Measurements from ENCODE around the gene PCDH1.

Gene PCDH1

GRCh38 chr5:141856037-141856790, 22.0 kb downstream of the PCDH1 start:
- Histone ChIP-seq H3K4me1 (peaks cover 7% of the 10 kb centered on the region), H2AFZ (no peak overlapping the region), H3K79me2 (no peaks in the 10 kb centered on the region), H3K4me2 (ENCODE audit: low read length) (no peak overlapping the region), H3K4me3 (ENCODE audit: low read depth, low read length) (no peak overlapping the region), H3K36me3 (ENCODE audit: control insufficient read depth, insufficient read depth, low read length) (no peaks in the 10 kb centered on the region), H3K27ac (no peak overlapping the region), H3K9me3 (ENCODE audit: control insufficient read depth, low read length) (no peaks in the 10 kb centered on the region), H3K27me3 (ENCODE audit: control insufficient read depth, insufficient read depth, low read length) (no peaks in the 10 kb centered on the region), H3K9ac (no peak overlapping the region)
- TF ChIP-seq, protein P1, sequence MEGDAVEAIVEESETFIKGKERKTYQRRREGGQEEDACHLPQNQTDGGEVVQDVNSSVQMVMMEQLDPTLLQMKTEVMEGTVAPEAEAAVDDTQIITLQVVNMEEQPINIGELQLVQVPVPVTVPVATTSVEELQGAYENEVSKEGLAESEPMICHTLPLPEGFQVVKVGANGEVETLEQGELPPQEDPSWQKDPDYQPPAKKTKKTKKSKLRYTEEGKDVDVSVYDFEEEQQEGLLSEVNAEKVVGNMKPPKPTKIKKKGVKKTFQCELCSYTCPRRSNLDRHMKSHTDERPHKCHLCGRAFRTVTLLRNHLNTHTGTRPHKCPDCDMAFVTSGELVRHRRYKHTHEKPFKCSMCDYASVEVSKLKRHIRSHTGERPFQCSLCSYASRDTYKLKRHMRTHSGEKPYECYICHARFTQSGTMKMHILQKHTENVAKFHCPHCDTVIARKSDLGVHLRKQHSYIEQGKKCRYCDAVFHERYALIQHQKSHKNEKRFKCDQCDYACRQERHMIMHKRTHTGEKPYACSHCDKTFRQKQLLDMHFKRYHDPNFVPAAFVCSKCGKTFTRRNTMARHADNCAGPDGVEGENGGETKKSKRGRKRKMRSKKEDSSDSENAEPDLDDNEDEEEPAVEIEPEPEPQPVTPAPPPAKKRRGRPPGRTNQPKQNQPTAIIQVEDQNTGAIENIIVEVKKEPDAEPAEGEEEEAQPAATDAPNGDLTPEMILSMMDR (IDR thresholded peaks at IDR 0.05) = no peak

- H3K9me3 ChIP-seq (ENCODE audit: control insufficient read depth, low read length) = no peaks in the 10 kb centered on the region
- H3K27me3 ChIP-seq (ENCODE audit: control insufficient read depth, insufficient read depth, low read length) = no peaks in the 10 kb centered on the region
- no peak overlapping the region for H3K27ac ChIP-seq
- H3K79me2 ChIP-seq = no peaks in the 10 kb centered on the region
- H3K36me3 ChIP-seq (ENCODE audit: control insufficient read depth, insufficient read depth, low read length) = no peaks in the 10 kb centered on the region
- H3K4me1 ChIP-seq = peaks cover 9% of the 10 kb centered on the region
- no peak overlapping the region for H3K9ac ChIP-seq
- TF ChIP-seq, protein P1 (IDR thresholded peaks at IDR 0.05) = no peak
- H3K4me3 ChIP-seq (ENCODE audit: low read depth, low read length) = no peak overlapping the region
- no peak overlapping the region for H3K4me2 ChIP-seq (ENCODE audit: low read length)
- H2AFZ ChIP-seq = no peak overlapping the region
These were observed 22.8 kb downstream of the PCDH1 start for GRCh38 chr5:141855265-141856036.

DNA sequence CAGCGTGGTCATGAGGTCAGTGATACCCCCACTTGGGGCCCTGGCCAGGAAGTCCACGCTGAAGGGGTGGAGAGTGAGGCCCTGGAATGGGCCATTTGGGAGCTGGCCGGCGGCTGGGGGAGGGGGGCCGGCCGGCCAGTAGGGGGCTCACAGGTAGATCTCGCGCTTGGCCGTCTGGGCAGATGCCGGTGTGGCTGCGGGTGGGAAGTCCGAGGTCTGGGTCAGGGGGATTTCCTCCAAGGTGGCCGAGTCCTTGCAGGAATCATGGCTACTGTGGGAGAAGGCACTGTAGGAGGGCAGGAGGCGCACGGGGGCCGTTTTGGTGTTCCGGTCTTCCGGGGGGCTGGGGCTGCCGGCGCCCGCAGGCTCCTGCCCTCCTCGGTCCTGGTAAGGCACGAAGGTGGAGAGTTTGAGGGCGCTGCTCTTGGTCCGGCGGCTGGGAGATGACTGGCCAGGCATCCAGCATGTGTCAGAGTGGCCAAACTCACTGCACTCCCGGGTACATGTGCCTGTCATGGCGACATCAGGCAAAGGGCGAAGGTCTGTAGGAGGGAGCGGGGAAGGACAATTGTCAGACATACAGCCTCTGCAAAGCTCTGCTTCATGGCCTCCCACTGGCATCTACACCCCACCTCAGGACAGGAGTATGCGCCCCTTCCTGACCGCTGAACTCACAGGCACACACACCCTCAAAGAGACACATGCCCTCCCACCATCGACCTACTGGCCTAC, 24.1 kb downstream of the PCDH1 start:
- H3K36me3 ChIP-seq (ENCODE audit: control insufficient read depth, insufficient read depth, low read length) = no peaks in the 10 kb centered on the region

DNA sequence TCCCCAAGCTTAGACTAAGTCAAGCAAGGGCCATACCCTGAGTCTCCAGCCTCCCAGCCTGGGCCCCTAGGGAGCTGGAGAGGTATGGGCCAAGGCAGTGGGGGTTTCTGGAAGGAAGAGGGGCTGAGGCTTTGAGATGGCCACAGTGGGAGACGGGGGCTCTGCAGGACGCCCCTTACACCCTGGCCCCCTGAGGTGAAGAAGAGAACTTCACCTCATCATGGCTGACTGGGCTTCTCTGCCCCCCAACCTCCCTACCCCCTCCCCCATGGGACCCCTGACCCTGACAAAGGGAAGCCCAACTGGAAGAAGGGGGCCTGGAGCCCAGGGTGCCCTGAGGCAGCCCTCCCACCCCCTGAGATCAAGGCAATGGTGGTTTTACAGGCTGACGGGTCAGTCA, 25.8 kb downstream of the PCDH1 start:
- TF ChIP-seq, protein P1 (IDR thresholded peaks at IDR 0.05) = no peak
- no peak overlapping the region for H3K9ac ChIP-seq
- no peak overlapping the region for H3K4me3 ChIP-seq (ENCODE audit: low read depth, low read length)
- peaks cover 14% of the 10 kb centered on the region for H3K4me1 ChIP-seq
- H3K36me3 ChIP-seq (ENCODE audit: control insufficient read depth, insufficient read depth, low read length) = no peaks in the 10 kb centered on the region
- no peak overlapping the region for H3K4me2 ChIP-seq (ENCODE audit: low read length)
- H3K27ac ChIP-seq = no peak overlapping the region
- no peaks in the 10 kb centered on the region for H3K9me3 ChIP-seq (ENCODE audit: control insufficient read depth, low read length)
- no peak overlapping the region for H2AFZ ChIP-seq
- H3K79me2 ChIP-seq = no peaks in the 10 kb centered on the region
- no peaks in the 10 kb centered on the region for H3K27me3 ChIP-seq (ENCODE audit: control insufficient read depth, insufficient read depth, low read length)

More for the DNA sequence above, 24.1 kb downstream of the PCDH1 start:
- Histone ChIP-seq H3K4me3 (ENCODE audit: low read depth, low read length) (no peak overlapping the region), H3K4me1 (peaks cover 12% of the 10 kb centered on the region), H2AFZ (no peak overlapping the region), H3K4me2 (ENCODE audit: low read length) (no peak overlapping the region), H3K79me2 (no peaks in the 10 kb centered on the region), H3K27me3 (ENCODE audit: control insufficient read depth, insufficient read depth, low read length) (no peaks in the 10 kb centered on the region), H3K9me3 (ENCODE audit: control insufficient read depth, low read length) (no peaks in the 10 kb centered on the region), H3K27ac (no peak overlapping the region), H3K9ac (no peak overlapping the region)
- TF ChIP-seq, protein P1 (IDR thresholded peaks at IDR 0.05) = no peak
